ENCODE measurements around the gene NEK2. TPM values are rescaled to one million over a fixed set of nuclear protein-coding genes. Genes with fewer than 3 reads are reported as not detected.

The NEK2 gene
- total and polyA plus RNA-seq, 2 donors from 2014 or later = 0.35 TPM; not detected in 1

DNA sequence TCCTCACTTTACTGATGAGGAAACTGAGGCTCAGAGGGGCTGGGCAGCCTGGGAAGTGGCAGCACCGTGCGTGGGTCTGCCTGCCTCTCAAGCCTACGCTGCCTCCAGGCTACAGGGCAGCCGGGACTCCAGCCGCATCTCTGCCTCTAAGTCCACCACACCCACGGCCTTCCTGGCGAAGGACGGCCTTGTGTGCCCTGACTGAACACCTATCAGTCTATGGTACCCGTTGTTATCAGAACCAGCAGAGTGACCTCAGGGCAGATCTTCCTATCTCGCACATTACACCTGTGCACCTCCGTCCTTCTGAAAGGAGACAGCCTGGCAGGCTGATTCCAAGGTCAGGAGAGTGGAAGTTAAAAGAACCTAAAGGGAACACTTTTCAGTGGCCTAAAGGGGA lies 60.8 kb downstream of the NEK2 start:
- Histone ChIP-seq H3K27ac (ENCODE audit: low read depth in 2 of 2, low read length in 2 of 2) (no peak overlapping the region), H3K27me3 (ENCODE audit: control insufficient read depth, insufficient read depth, low read length) (no peaks in the 10 kb centered on the region), H3K9me3 (ENCODE audit: control insufficient read depth in 2 of 3, insufficient read depth in 1 of 3, low read length in 3 of 3) (no peaks in the 10 kb centered on the region), H3K4me3 (ENCODE audit: low read length in 3 of 3) (no peak overlapping the region), H3K4me1 (ENCODE audit: control insufficient read depth in 2 of 3, insufficient read depth in 2 of 3, low read depth in 1 of 3, low read length in 3 of 3) (no peaks in the 10 kb centered on the region), H3K9ac (ENCODE audit: low read length in 3 of 3) (no peak overlapping the region), H3K36me3 (ENCODE audit: control insufficient read depth in 2 of 3, insufficient read depth in 3 of 3, low read length in 3 of 3) (no peaks in the 10 kb centered on the region)
- no peak for DNase-seq
- TF ChIP-seq, protein P1, sequence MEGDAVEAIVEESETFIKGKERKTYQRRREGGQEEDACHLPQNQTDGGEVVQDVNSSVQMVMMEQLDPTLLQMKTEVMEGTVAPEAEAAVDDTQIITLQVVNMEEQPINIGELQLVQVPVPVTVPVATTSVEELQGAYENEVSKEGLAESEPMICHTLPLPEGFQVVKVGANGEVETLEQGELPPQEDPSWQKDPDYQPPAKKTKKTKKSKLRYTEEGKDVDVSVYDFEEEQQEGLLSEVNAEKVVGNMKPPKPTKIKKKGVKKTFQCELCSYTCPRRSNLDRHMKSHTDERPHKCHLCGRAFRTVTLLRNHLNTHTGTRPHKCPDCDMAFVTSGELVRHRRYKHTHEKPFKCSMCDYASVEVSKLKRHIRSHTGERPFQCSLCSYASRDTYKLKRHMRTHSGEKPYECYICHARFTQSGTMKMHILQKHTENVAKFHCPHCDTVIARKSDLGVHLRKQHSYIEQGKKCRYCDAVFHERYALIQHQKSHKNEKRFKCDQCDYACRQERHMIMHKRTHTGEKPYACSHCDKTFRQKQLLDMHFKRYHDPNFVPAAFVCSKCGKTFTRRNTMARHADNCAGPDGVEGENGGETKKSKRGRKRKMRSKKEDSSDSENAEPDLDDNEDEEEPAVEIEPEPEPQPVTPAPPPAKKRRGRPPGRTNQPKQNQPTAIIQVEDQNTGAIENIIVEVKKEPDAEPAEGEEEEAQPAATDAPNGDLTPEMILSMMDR (IDR thresholded peaks at IDR 0.05; ENCODE audit: borderline replicate concordance, extremely low read depth, insufficient read depth) = no peak
- FAIRE-seq = no peak
- intact Hi-C loops (cut with DNase I) = no loop called here

DNA sequence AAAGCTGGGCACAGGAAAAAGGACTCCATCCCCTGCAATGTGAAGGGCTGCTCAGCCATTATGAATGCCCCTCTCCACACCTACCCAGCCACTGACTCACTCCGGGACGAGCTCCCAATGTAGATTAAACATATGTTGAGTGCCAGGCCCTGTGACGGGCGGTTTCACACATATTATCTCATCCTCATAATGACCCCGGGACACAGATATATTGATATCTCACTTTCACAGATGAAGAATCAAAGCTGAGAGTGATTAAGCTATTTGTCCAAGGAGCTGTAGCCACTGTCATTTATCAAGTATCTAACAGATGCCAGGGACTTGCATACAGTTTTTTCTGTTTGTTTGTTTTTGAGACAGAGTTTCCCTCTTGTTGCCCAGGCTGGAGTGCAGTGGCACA lies 61.5 kb downstream of the NEK2 start:
- FAIRE-seq (no peak), DNase-seq (no peak)
- no peak overlapping the region for H3K4me3 ChIP-seq (ENCODE audit: low read length in 3 of 3)
- H3K36me3 ChIP-seq (ENCODE audit: control insufficient read depth in 2 of 3, insufficient read depth in 3 of 3, low read length in 3 of 3) = no peaks in the 10 kb centered on the region
- no peaks in the 10 kb centered on the region for H3K9me3 ChIP-seq (ENCODE audit: control insufficient read depth in 2 of 3, insufficient read depth in 1 of 3, low read length in 3 of 3)
- no peaks in the 10 kb centered on the region for H3K27me3 ChIP-seq (ENCODE audit: control insufficient read depth, insufficient read depth, low read length)
- H3K4me1 ChIP-seq (ENCODE audit: control insufficient read depth in 2 of 3, insufficient read depth in 2 of 3, low read depth in 1 of 3, low read length in 3 of 3) = no peaks in the 10 kb centered on the region
- no peak overlapping the region for H3K27ac ChIP-seq (ENCODE audit: low read depth in 2 of 2, low read length in 2 of 2)
- intact Hi-C loops (cut with DNase I) = no loop called here
- TF ChIP-seq, protein P1 (IDR thresholded peaks at IDR 0.05; ENCODE audit: borderline replicate concordance, extremely low read depth, insufficient read depth) = no peak
- no peak overlapping the region for H3K9ac ChIP-seq (ENCODE audit: low read length in 3 of 3)

GRCh38 chr1:211613108-211613947 lies 62.1 kb downstream of the NEK2 start:
- no peak overlapping the region for H3K4me3 ChIP-seq (ENCODE audit: low read length in 3 of 3)
- FAIRE-seq (no peak), DNase-seq (no peak)
- H3K27ac ChIP-seq (ENCODE audit: low read depth in 2 of 2, low read length in 2 of 2) = no peak overlapping the region
- no peaks in the 10 kb centered on the region for H3K27me3 ChIP-seq (ENCODE audit: control insufficient read depth, insufficient read depth, low read length)
- TF ChIP-seq, protein P1 (IDR thresholded peaks at IDR 0.05; ENCODE audit: borderline replicate concordance, extremely low read depth, insufficient read depth) = no peak
- H3K4me1 ChIP-seq (ENCODE audit: control insufficient read depth in 2 of 3, insufficient read depth in 2 of 3, low read depth in 1 of 3, low read length in 3 of 3) = no peaks in the 10 kb centered on the region
- intact Hi-C loops (cut with DNase I) = no loop called here
- no peaks in the 10 kb centered on the region for H3K9me3 ChIP-seq (ENCODE audit: control insufficient read depth in 2 of 3, insufficient read depth in 1 of 3, low read length in 3 of 3)
- H3K36me3 ChIP-seq (ENCODE audit: control insufficient read depth in 2 of 3, insufficient read depth in 3 of 3, low read length in 3 of 3) = no peaks in the 10 kb centered on the region
- H3K9ac ChIP-seq (ENCODE audit: low read length in 3 of 3) = no peak overlapping the region
